GM08714 (cell line): ENCODE measurements around the gene HPS5.
A peak's percentile ranks its signal among the peaks of the same experiment; 100 is the strongest.

Experiments used
- H3K4me3 ChIP-seq: fragments of 200-500 bp; sonication (Bioruptor generic); 2 replicates; pipeline ENCODE4 v1.5.1; 2014; ENCODE audit warnings: mild to moderate bottlenecking, low read length, inconsistent platforms
- ZNF274 ChIP-seq: IDR thresholded peaks from 2 replicates; pipeline ENCODE4 v1.6.1; 2012; ENCODE audit warnings: mild to moderate bottlenecking, low read depth, low read length

Gene HPS5

DNA sequence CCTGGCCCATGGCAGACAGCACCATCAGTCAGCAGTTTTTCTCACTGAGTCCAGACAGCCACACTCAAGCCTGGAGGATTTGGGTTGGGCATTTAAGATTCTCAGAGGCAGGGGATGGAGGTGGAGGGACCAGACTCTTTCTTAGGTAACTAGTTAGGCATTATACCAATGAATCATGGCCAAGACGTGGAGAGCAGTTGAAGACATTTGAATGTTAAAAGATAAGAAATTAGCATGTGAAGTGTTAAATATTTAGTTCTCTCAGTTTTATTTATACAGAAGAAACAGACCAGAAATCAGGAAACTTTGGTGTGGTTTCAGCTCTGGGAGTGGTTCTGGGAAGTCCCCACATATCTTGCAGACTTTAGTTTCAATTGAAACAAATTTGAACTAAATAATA, 10.4 kb upstream of the HPS5 start:
- no peak overlapping the region for H3K4me3 ChIP-seq
- no peak for TF ChIP-seq ZNF274

GRCh38 chr11:18330921-18331320, 9.0 kb upstream of the HPS5 start:
- no peak overlapping the region for H3K4me3 ChIP-seq
- no peak for TF ChIP-seq ZNF274

DNA sequence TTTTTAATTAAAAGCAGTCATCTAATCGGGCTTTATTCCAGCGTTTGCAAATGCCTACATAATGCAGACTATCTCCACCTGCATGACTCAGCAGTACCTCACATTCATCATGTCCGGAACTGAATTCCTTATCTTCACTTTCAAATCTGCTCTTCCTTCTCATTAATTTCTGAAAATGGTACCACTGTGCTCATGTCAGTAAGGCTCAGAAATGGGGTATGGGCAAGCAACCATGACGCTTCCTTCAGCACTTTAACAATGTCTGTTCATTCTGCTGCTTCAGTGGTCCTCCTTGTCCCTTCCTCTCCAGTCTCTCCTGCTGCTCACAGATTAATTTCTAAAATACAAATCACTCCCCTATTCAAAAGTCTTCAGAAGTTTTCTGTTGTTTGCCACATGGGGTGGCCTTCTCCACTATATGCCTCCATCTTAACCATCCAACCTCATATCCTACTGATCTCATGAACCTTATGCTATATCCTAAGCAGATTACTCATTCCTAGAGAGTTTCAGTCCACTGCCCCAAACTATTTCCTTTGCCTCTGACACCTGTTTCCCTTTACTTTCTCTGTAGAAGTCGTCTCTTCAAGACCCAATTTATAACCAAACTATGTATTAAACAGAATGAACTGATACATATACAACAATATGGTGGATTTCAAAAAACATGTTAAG, 7.4 kb upstream of the HPS5 start:
- H3K4me3 ChIP-seq: peak overlapping the region; percentile 35; the same call in 1 of the 2 replicates
- no peak for TF ChIP-seq ZNF274

DNA sequence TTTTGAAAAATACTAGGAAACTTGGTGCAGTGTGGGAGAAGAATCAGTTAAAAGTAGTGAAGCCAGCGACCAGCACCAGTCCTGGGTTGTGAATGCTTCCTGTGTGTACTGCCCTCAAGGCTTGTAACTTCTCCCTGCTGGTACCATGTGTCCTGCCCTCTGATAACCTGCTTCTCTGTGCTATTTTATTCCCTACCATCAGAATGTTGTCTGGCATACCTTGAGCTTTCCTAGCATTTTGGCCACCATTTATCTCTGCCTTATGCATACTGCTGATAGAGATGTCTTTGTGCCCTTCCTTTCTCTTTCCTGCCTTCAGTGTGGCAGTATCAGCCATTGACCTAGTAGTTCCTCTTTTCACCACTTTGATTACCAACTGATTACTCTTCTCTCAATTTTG, 2.4 kb upstream of the HPS5 start:
- peak overlapping the region; percentile 92; the same call in 1 of the 2 replicates for H3K4me3 ChIP-seq
- TF ChIP-seq ZNF274: no peak

GRCh38 chr11:18323881-18324280, 1.9 kb upstream of the HPS5 start:
- H3K4me3 ChIP-seq: peak overlapping the region; percentile 92

DNA sequence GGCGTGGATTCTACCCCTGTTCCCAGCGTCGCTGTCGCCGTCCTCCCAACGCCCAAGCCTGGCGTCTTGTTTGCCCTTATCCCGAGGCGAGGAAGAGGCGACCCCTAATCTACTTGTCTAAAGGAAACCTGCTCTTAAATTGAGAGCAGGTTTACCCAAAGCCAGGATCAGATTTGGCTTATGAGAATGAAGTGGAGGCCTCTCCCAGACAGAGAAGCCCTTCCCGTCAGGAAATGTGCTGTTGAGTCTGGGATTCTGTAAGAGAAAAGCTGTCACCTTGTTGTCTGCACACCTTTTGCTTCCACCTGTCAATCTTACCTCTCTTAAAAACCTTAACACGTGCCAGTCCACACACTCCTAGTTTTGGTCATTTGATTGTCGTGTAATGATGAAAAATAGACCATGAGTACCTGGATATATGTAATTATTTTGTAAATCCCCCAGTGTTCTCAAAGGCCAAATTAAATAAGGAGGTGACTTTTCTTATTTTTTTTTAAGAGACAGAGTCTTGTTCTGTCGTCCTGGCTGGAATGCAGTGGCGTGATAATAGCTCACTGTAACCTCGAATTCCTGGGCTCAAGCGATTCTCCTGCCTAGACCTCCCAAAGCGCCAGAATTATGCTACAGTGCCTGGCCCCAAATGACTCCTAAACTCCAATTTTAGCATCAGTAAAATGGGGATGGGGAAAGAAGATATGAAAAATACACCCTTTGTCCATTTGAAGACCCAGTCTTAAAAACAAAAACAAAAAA, 1.1 kb upstream of the HPS5 start:
- peak overlapping the region; percentile 92 for H3K4me3 ChIP-seq
- TF ChIP-seq ZNF274: no peak

DNA sequence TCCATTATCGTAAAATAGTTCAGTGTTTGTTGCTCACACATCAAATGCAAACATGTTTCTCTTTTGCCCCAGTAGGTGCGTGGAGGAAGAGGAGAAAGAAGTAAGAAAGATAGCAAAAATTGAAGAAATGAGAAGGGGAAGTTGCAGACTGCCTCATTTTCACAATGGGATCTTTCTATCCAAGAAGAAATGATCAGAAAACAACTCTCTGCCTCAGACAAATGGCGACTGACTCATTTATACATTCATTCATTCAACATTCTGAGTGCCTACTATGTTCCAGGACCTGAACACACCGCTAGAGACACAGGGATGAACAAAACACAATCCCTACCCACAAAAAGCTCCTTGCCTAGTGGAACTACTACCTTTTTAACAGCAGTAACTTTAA, 367 bp downstream of the HPS5 start:
- no peak for TF ChIP-seq ZNF274
- H3K4me3 ChIP-seq: peak overlapping the region; percentile 92

- TF ChIP-seq ZNF274: no peak
Observed at GRCh38 chr11:18320617-18321016, 1.3 kb downstream of the HPS5 start.

DNA sequence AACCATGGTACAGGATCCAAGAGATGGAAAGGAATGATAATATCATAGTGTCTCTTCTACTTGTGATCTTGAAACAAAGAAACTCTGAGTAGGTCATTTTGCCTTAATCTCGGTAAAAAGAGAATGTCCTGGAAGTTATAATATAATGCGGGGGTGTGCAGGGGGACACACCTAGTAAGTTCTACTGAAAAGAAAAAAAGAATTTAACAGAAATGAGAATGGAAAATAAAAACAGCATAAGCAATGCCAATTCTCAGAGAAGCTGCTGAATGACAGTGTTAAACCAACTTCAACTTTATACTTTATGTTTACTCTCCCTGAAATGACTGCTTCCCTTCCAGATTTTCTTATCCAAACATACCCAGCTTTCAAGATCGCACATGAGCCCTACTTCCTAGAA, 2.0 kb downstream of the HPS5 start:
- no peak for TF ChIP-seq ZNF274
- no peak overlapping the region for H3K4me3 ChIP-seq

More at GRCh38 chr11:18320617-18321016, 1.3 kb downstream of the HPS5 start:
- H3K4me3 ChIP-seq: peak overlapping the region; percentile 92; the same call in 1 of the 2 replicates

GRCh38 chr11:18317551-18317950, 4.4 kb downstream of the HPS5 start:
- no peak for TF ChIP-seq ZNF274
- no peak overlapping the region for H3K4me3 ChIP-seq

- no peak overlapping the region for H3K4me3 ChIP-seq
- no peak for TF ChIP-seq ZNF274
Observed at GRCh38 chr11:18315893-18316292, 6.0 kb downstream of the HPS5 start.

DNA sequence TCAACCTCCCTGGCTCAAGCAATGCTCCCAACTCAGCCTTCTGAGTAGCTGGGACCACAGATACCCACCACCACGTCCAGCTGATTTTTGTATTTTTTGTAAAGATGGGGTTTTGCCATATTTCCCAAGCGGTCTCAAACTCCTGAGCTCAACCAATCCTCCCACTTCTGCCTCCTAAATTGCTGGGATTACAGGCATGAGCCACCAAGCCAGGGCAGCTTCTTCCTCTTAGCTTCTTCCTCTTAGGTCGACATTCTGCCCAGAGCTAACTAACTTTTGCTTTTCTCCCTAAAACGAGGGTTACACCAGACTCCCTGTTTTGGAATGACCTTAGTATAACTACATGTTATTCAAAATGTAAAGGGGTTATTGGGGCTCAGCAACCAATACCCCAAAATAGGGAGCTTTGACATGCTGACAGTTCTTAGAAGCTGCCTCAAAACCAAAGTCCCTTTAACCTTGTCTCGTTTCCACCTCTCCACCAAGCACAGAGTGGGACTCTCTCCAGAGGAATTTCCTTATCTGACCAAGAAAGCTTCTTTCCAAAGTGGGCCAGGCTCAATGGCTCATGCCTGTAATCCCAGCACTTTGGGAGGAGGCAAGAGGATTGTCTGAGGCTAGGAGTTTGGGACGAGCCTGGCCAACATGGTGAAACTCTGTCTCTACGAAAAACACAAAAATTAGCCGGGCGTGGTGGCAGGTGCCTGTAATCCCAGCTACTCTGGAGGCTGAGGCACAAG, 7.0 kb downstream of the HPS5 start:
- TF ChIP-seq ZNF274: no peak
- no peak overlapping the region for H3K4me3 ChIP-seq

DNA sequence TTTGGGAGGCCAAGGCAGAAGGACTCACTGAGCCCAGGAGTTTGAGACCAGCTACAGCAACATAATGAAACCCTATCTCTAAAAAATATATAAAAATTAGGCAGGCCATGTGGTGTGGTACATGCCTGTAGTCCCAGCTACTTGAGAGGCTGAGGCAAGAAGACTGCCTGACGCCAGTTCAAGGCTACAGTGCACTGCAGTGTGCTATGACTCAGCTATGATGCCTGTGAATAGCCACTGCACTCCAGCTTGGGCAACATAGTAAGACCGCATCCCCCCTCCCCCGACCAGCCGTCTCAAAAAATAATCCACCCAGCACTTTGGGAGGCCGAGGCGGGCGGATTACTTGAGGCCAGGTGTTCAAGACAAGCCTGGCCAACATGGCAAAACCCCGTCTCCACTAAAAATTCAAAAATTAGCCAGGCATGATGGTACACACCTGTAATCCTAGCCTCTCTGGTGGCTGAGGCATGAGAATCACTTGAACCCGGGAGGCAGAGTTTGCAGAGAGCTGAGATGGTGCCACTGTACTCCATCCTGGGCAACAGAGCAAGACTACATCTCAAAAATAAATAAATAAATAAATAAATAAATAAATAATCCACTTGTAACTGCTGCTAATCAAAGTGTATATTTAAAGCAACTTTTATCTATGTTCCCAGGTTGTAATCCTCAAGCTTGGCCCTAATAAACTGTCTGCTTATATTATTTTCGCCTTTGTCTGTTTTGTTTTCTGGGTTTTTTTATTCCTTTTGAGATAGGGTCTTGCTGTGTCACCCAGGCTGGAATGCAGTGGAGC, 7.8 kb downstream of the HPS5 start:
- H3K4me3 ChIP-seq: no peak overlapping the region
- no peak for TF ChIP-seq ZNF274

DNA sequence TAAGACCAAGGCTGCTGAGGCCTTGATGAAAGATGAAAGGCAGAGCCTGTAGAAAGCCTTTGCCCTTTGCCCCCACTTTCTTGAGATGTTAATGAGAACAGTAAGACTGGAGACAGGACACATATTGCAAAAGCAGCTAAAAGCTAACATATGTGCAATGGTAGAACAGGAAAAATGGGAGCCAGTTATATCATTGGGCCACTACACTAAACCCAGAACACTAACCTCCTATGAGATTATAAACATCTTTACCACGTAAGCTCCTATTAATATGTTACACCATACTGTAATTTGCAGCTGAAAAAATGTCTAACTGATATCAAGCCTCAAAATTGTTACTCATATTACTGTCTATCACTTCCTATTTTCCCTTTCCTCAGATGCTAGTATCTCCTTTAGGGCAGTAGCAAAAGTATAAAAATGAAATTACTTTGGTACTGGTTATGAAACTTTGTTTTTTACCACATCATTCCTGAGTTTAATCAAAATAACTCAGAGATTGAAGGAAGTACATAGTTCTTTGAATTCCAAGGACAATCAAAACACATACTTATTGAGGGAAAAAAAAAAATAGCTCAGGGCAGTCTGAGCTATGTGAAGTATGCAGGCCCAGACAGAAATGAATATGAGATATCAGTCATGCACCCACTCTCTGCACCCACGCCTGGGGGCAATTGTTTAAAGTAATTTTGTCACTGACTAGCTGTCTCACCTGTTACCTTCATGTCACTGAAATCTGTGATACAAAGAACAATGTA, 9.1 kb downstream of the HPS5 start:
- TF ChIP-seq ZNF274: no peak
- H3K4me3 ChIP-seq: no peak overlapping the region
